GM12878 (cell line): ENCODE measurements around the gene GPC5. TPM values are rescaled to one million over a fixed set of nuclear protein-coding genes. Genes with fewer than 3 reads are reported as not detected.

Experiments
- ATAC-seq: fragments of 200-7000 bp; cut with Tn5 transposase; 3 replicates; pipeline ENCODE4 v1.9.1; 2020; ENCODE audit warnings: mild to moderate bottlenecking, moderate library complexity
- BruUV-seq: library from RNA; stranded (reverse); fragments of 400-500 nt; replicated peaks from 2 replicates; lab custom pipeline; 2021; lab: Mats Ljungman, UMichigan
- CTCF ChIA-PET: fragments of 300-600 bp; sonication (Branson Sonifier 250); formaldehyde crosslinking; extraction: SDS; loops from one replicate; lab custom pipeline; 2021; ENCODE audit warnings: inconsistent platforms; lab: Yijun Ruan, JAX
- POLR2A ChIA-PET: fragments of 350-600 bp; formaldehyde crosslinking; extraction: SDS; loops from one replicate; lab custom pipeline; 2021; ENCODE audit warnings: inconsistent platforms; lab: Charles Lee
- RAD21 ChIA-PET: fragments of 300-600 bp; sonication (Branson Sonifier 250); formaldehyde crosslinking; loops from one replicate; lab custom pipeline; 2023; ENCODE audit warnings: antibody characterized with exemption; ENCODE audit not compliant: unreplicated experiment; lab: Charles Lee
- SMC1A ChIA-PET: fragments of 300-600 bp; sonication (Branson Sonifier 250); formaldehyde crosslinking; loops from one replicate; lab custom pipeline; 2023; ENCODE audit not compliant: unreplicated experiment, uncharacterized antibody; lab: Charles Lee
- DNase-seq: peaks from one replicate; pipeline ENCODE4 v3.0.0-alpha.2; 2011; ENCODE audit warnings: low read depth, low spot score
- FAIRE-seq: peaks from 3 replicates; lab custom pipeline; 2011; peaks lifted over from hg19 to GRCh38; lab: Jason Lieb, UNC
- H2AFZ ChIP-seq: 2 replicates; pipeline ENCODE4 v1.6.0; 2011; ENCODE audit warnings: low read depth, low read length, control low read depth; ENCODE audit not compliant: control insufficient read depth
- H3K27ac ChIP-seq: 2 replicates; pipeline ENCODE4 v1.5.1; 2011; ENCODE audit warnings: control low read depth; ENCODE audit not compliant: control insufficient read depth, insufficient read depth
- H3K27me3 ChIP-seq, 2 experiments: replicated peaks in 1 of 2; 2 replicates each; pipeline versions ENCODE4 v1.6.0 to v1.6.1; 2011; ENCODE audit warnings: low read length in 1 of 2; ENCODE audit not compliant: control insufficient read depth in 2 of 2, insufficient read depth in 2 of 2
- H3K36me3 ChIP-seq, 2 experiments: 2 replicates each; pipeline ENCODE4 v1.5.1; 2011; ENCODE audit warnings: low read length in 1 of 2; ENCODE audit not compliant: control insufficient read depth in 2 of 2, insufficient read depth in 2 of 2
- H3K4me1 ChIP-seq: 2 replicates; pipeline ENCODE4 v1.6.1; 2011; ENCODE audit warnings: mild to moderate bottlenecking, low read length, moderate library complexity, mixed read lengths; ENCODE audit not compliant: control insufficient read depth, insufficient read depth
- H3K4me2 ChIP-seq: 2 replicates; pipeline ENCODE4 v1.6.0; 2011; ENCODE audit warnings: control low read depth; ENCODE audit not compliant: control insufficient read depth, insufficient read depth
- H3K4me3 ChIP-seq: fragments of 200-600 bp; sonication (generic); 2 replicates; pipeline ENCODE4 v1.5.1; 2016
- H3K79me2 ChIP-seq: 2 replicates; pipeline ENCODE4 v1.6.0; 2011; ENCODE audit warnings: low read length; ENCODE audit not compliant: control insufficient read depth, insufficient read depth
- H3K9ac ChIP-seq: 2 replicates; pipeline ENCODE4 v1.8.0; 2011; ENCODE audit warnings: low read length, control low read depth, mixed read lengths; ENCODE audit not compliant: control insufficient read depth, insufficient read depth
- H3K9me3 ChIP-seq: replicated peaks from 3 replicates; pipeline ENCODE4 v1.5.1; 2011; ENCODE audit warnings: mild to moderate bottlenecking, low read length; ENCODE audit not compliant: control insufficient read depth, insufficient read depth
- H4K20me1 ChIP-seq: 2 replicates; pipeline ENCODE4 v1.6.0; 2011; ENCODE audit not compliant: control insufficient read depth, insufficient read depth
- ATF3 ChIP-seq: IDR thresholded peaks from 2 replicates; pipeline ENCODE4 v1.6.1; 2011; ENCODE audit warnings: low read depth, mild to moderate bottlenecking, low read length, moderate library complexity, borderline replicate concordance; ENCODE audit errors: extremely low read depth
- BCLAF1 ChIP-seq: fragments of 450-650 bp; IDR thresholded peaks from 2 replicates; pipeline ENCODE4 v1.6.1; 2017; ENCODE audit warnings: antibody characterized with exemption, mild to moderate bottlenecking, moderate library complexity
- CUX1 ChIP-seq: IDR thresholded peaks from 2 replicates; pipeline ENCODE4 v1.6.1; 2012; ENCODE audit warnings: improper control_type of control experiment, low read depth, low read length; ENCODE audit not compliant: insufficient replicate concordance
- NFIC ChIP-seq: IDR thresholded peaks from 2 replicates; pipeline ENCODE4 v1.6.1; 2012; ENCODE audit warnings: low read depth, mild to moderate bottlenecking, inconsistent platforms, low read length, moderate library complexity
- SIN3A ChIP-seq: IDR thresholded peaks from 2 replicates; pipeline ENCODE4 v1.6.1; 2012; ENCODE audit warnings: low read depth, low read length, improper control_type of control experiment
- ZNF207 ChIP-seq: fragments of 450-650 bp; IDR thresholded peaks from 2 replicates; pipeline ENCODE4 v1.6.1; 2014; ENCODE audit warnings: antibody characterized with exemption, mild to moderate bottlenecking, borderline replicate concordance
- WGBS: methylation state at CpG from one replicate; pipeline ENCODE4 v1.1.6; 2016; ENCODE audit warnings: low lambda C conversion rate; ENCODE audit not compliant: insufficient replicate concordance, insufficient coverage; ENCODE audit errors: missing lambda C conversion rate; 5-methylcytosine and 5-hydroxymethylcytosine counted together
- in situ Hi-C: fragments of 300-500 bp; cut with MboI; formaldehyde crosslinking; loops from 9 replicates; pipeline ENCODE4 v1.14.3; 2018; ENCODE audit warnings: mixed read lengths
- intact Hi-C: fragments of 100-400 bp; cut with micrococcal nuclease; formaldehyde crosslinking; loops from one replicate; pipeline ENCODE4 v1.14.2; 2022; ENCODE audit not compliant: unreplicated experiment
- polyA plus RNA-seq, 11 experiments: library from polyadenylated mRNA; depleted of rRNA in 4 of 11; unstranded in 6 of 11; stranded (reverse) in 5 of 11; fragments of >200 nt; fragmentation: Nextera tagmentation in 4 of 11; fragmentation: Illumina TruSeq in 1 of 11; extraction: Ambion mirVana in 4 of 11; extraction: Trizol in 1 of 11; gene quantifications; 1 replicate in 1 of 11; 2 replicates in 10 of 11; pipeline versions ENCODE4 v1.2.1 to v1.2.3, GENCODE V29; 2011 to 2016; ENCODE audit warnings: inconsistent platforms in 2 of 11, missing spikeins in 2 of 11, low read depth in 1 of 11
- total RNA-seq, 4 experiments: library from RNA; depleted of rRNA in 3 of 4; stranded (reverse); fragments of >200 nt in 3 of 4; fragmentation: Illumina TruSeq in 1 of 4; extraction: Trizol in 1 of 4; gene quantifications; 2 replicates each; pipeline versions ENCODE4 v1.2.1 to v1.2.3, GENCODE V29; 2013 to 2021
- TF ChIP-seq, protein P1 (sequence below): fragments of 450-650 bp; formaldehyde crosslinking; IDR thresholded peaks from 2 replicates; pipeline ENCODE4 v1.4.0; 2022; ENCODE audit warnings: mild to moderate bottlenecking, moderate library complexity

Gene GPC5
- total and polyA plus RNA-seq, 10 of the 15 experiments (the other 5 are each of a cell fraction or from before 2014, with no cell fraction given): 0.05 to 0.87 (median 0.44) TPM; not detected in 1

- ChIA-PET CTCF (interaction anchor here (0.7 to 1.6 kb wide), 8 partner anchors 8 to 36 kb away, joined by 3 to 30 read pairs (median 4); no protein-coding TSS in a partner anchor), POLR2A (interaction anchor here (0.5 to 0.8 kb wide), 3 partner anchors 21 to 42 kb away, joined by 3 read pairs; no protein-coding TSS in a partner anchor), SMC1A (interaction anchor here (0.6 to 4.3 kb wide), 5 partner anchors 9 to 374 kb away, joined by 3 to 57 read pairs (median 4); no protein-coding TSS in a partner anchor), RAD21 (interaction anchor here (0.6 to 2.7 kb wide), 7 partner anchors 9 to 58 kb away, joined by 3 to 23 read pairs (median 3); no protein-coding TSS in a partner anchor)
- ATAC-seq: peak; percentile 54
- Histone ChIP-seq H3K36me3 (peaks cover 3 to 24% of the 10 kb centered on the region in 2 experiments; a peak in 3 of 4 replicates), H2AFZ (peak overlapping the region; percentile 56; the same call in 1 of the 2 replicates), H3K27me3 (no peaks in the 10 kb centered on the region), H3K9me3 (no peaks in the 10 kb centered on the region), H3K79me2 (peaks cover 61% of the 10 kb centered on the region), H4K20me1 (peaks cover 5% of the 10 kb centered on the region; the same call in 1 of the 2 replicates), H3K4me2 (peak overlapping the region; percentile 92; the same call in 1 of the 2 replicates), H3K27ac (peak overlapping the region; percentile 86), H3K4me1 (peaks cover 6% of the 10 kb centered on the region; the same call in 1 of the 2 replicates), H3K9ac (peak overlapping the region; percentile 87), H3K4me3 (peak overlapping the region; percentile 91)
- FAIRE-seq: no peak
- DNase-seq: peak; percentile 43
- WGBS: under 1% methylated on average over 32 of the region's 46 CpGs
- BruUV-seq: no TSS peak
- intact Hi-C loops: loop anchor here (1.0 kb wide), 1 partner anchor 36 kb away; no protein-coding TSS in a partner anchor
- in situ Hi-C loops: no loop called here
- TF ChIP-seq, protein P1, sequence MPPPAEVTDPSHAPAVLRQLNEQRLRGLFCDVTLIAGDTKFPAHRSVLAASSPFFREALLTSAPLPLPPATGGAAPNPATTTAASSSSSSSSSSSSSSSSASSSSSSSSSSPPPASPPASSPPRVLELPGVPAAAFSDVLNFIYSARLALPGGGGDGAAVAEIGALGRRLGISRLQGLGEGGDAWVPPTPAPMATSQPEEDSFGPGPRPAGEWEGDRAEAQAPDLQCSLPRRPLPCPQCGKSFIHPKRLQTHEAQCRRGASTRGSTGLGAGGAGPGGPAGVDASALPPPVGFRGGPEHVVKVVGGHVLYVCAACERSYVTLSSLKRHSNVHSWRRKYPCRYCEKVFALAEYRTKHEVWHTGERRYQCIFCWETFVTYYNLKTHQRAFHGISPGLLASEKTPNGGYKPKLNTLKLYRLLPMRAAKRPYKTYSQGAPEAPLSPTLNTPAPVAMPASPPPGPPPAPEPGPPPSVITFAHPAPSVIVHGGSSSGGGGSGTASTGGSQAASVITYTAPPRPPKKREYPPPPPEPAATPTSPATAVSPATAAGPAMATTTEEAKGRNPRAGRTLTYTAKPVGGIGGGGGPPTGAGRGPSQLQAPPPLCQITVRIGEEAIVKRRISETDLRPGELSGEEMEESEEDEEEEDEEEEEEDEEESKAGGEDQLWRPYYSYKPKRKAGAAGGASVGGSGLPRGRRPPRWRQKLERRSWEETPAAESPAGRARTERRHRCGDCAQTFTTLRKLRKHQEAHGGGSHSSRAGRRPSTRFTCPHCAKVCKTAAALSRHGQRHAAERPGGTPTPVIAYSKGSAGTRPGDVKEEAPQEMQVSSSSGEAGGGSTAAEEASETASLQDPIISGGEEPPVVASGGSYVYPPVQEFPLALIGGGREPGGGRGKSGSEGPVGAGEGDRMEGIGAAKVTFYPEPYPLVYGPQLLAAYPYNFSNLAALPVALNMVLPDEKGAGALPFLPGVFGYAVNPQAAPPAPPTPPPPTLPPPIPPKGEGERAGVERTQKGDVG (CRISPR knock-in tag): no peak
- TF ChIP-seq CUX1 (no peak), ZNF207 (0 out of 2 replicates have a peak, but pooled peaks have one; percentile 25), BCLAF1 (no peak), SIN3A (peak; percentile 48; the same call in 1 of the 2 replicates), ATF3 (no peak), NFIC (no peak)
These were observed 49.5 kb upstream of the GPC5 start for GRCh38 chr13:91348906-91349435.
